NCI-H774 (cell line): Measurements from ENCODE around the gene STOX1.
"Not testable (repeated sequence)": the region's sequence is repeated elsewhere in the genome, so short reads cannot be mapped to it uniquely, and the experiment has no call there.

Experiments used
- DNase-seq: peaks from one replicate; lab custom pipeline; 2025; lab: John Stamatoyannopoulos, UW

The STOX1 gene

GRCh38 chr10:68826764-68827591, at the start of gene STOX1:
TSS of gene STOX1 (plus strand) at chr10:68827531. CDS start at chr10:68827624, 93 bp downstream.
- DNase-seq = peak; percentile 78

- DNase-seq = no peak
Observed at GRCh38 chr10:68781613-68782574, 45.4 kb upstream of the STOX1 start.

GRCh38 chr10:68784476-68784875, 42.9 kb upstream of the STOX1 start:
- no peak for DNase-seq

- DNase-seq = no peak
Observed at GRCh38 chr10:68787813-68788212, 39.5 kb upstream of the STOX1 start.

- no peak for DNase-seq
Observed at GRCh38 chr10:68790476-68790875, 36.9 kb upstream of the STOX1 start.

GRCh38 chr10:68792115-68792514, 35.2 kb upstream of the STOX1 start:
- DNase-seq = no peak

- DNase-seq = no peak
Observed at GRCh38 chr10:68795886-68796532, 31.3 kb upstream of the STOX1 start.

- DNase-seq = no peak
Observed at GRCh38 chr10:68796605-68797004, 30.7 kb upstream of the STOX1 start.

GRCh38 chr10:68800211-68800610, 27.1 kb upstream of the STOX1 start:
- no peak for DNase-seq

GRCh38 chr10:68804692-68805091, 22.6 kb upstream of the STOX1 start:
- no peak for DNase-seq

- not testable (repeated sequence) for DNase-seq
Observed at GRCh38 chr10:68810830-68811229, 16.5 kb upstream of the STOX1 start.

- DNase-seq = no peak
Observed at GRCh38 chr10:68811314-68812009, 15.9 kb upstream of the STOX1 start.

GRCh38 chr10:68812420-68812819, 14.9 kb upstream of the STOX1 start:
- DNase-seq = no peak

- no peak for DNase-seq
Observed at GRCh38 chr10:68813559-68813958, 13.8 kb upstream of the STOX1 start.

GRCh38 chr10:68816796-68817412, 10.4 kb upstream of the STOX1 start:
- DNase-seq = no peak

- not testable (repeated sequence) for DNase-seq
Observed at GRCh38 chr10:68820359-68820758, 7.0 kb upstream of the STOX1 start.

- DNase-seq = not testable (repeated sequence)
Observed at GRCh38 chr10:68822626-68823025, 4.7 kb upstream of the STOX1 start.

GRCh38 chr10:68827592-68827959, 245 bp downstream of the STOX1 start:
- DNase-seq = not testable (repeated sequence)

- not testable (repeated sequence) for DNase-seq
Observed at GRCh38 chr10:68828083-68828601, 811 bp downstream of the STOX1 start.

- no peak for DNase-seq
Observed at GRCh38 chr10:68828833-68829232, 1.5 kb downstream of the STOX1 start.

- DNase-seq = no peak
Observed at GRCh38 chr10:68829521-68829920, 2.2 kb downstream of the STOX1 start.
